Ishikawa (cell line): ENCODE measurements around the gene SMIM1.

Experiments used
- CEBPB ChIP-seq: IDR thresholded peaks from 2 replicates; pipeline ENCODE4 v1.6.1; 2012
- CREB1 ChIP-seq: IDR thresholded peaks from 2 replicates; pipeline ENCODE4 v1.6.1; 2012; ENCODE audit warnings: low read depth
- EP300 ChIP-seq: IDR thresholded peaks from 2 replicates; pipeline ENCODE4 v1.6.1; 2012; ENCODE audit warnings: borderline replicate concordance
- FOXM1 ChIP-seq: IDR thresholded peaks from 2 replicates; pipeline ENCODE4 v1.6.1; 2012; ENCODE audit warnings: low read depth, borderline replicate concordance
- MAX ChIP-seq: IDR thresholded peaks from 2 replicates; pipeline ENCODE4 v1.6.1; 2012
- NFIC ChIP-seq: IDR thresholded peaks from 2 replicates; pipeline ENCODE4 v1.6.1; 2012
- RAD21 ChIP-seq: IDR thresholded peaks from 2 replicates; pipeline ENCODE4 v1.6.1; 2012; ENCODE audit warnings: low read depth
- REST ChIP-seq: IDR thresholded peaks from 2 replicates; pipeline ENCODE4 v1.6.1; 2012; ENCODE audit warnings: low read depth, mild to moderate bottlenecking
- TAF1 ChIP-seq: IDR thresholded peaks from 2 replicates; pipeline ENCODE4 v1.6.1; 2012; ENCODE audit warnings: low read depth, mild to moderate bottlenecking
- TCF12 ChIP-seq: IDR thresholded peaks from 2 replicates; pipeline ENCODE4 v1.6.1; 2012; ENCODE audit warnings: low read depth
- USF1 ChIP-seq: IDR thresholded peaks from 2 replicates; pipeline ENCODE4 v1.6.1; 2012
- YY1 ChIP-seq: IDR thresholded peaks from 2 replicates; pipeline ENCODE4 v1.6.1; 2012; ENCODE audit warnings: low read depth
- ZBTB7A ChIP-seq: IDR thresholded peaks from 2 replicates; pipeline ENCODE4 v1.6.1; 2012; ENCODE audit warnings: low read depth

GRCh38 chr1:3767328-3767925, 5.1 kb upstream of the SMIM1 start:
- TF ChIP-seq EP300 (no peak), FOXM1 (no peak), ZBTB7A (no peak), TCF12 (no peak), USF1 (no peak), CEBPB (no peak), REST (no peak), YY1 (no peak), NFIC (no peak), RAD21 (no peak), TAF1 (no peak), CREB1 (no peak), MAX (no peak)
